Keratinocyte (primary cell): Measurements from ENCODE around the gene MAPK8. TPM values are rescaled to one million over a fixed set of nuclear protein-coding genes. Genes with fewer than 3 reads are reported as not detected.

Experiments
- DNase-seq: peaks from one replicate; pipeline ENCODE4 v3.0.0-alpha.2; 2011; ENCODE audit warnings: low read depth, missing footprints, low spot score
- FAIRE-seq: peaks from 2 replicates; lab custom pipeline; 2011; peaks lifted over from hg19 to GRCh38; lab: Jason Lieb, UNC
- H2AFZ ChIP-seq: 2 replicates; pipeline ENCODE4 v1.6.0; 2012; ENCODE audit warnings: low read length, control low read depth, inconsistent platforms; ENCODE audit not compliant: control insufficient read depth
- H3K27ac ChIP-seq: 2 replicates; pipeline ENCODE4 v1.5.1; 2011; ENCODE audit warnings: low read length; ENCODE audit not compliant: control insufficient read depth, insufficient read depth
- H3K27me3 ChIP-seq: 3 replicates; pipeline ENCODE4 v1.6.0; 2011; ENCODE audit warnings: low read length; ENCODE audit not compliant: control insufficient read depth, insufficient read depth; ENCODE audit errors: extremely low read depth
- H3K36me3 ChIP-seq, 2 experiments: 2 replicates in 1 of 2; 3 replicates in 1 of 2; pipeline ENCODE4 v1.5.1; 2011; ENCODE audit warnings: low read length in 2 of 2, mild to moderate bottlenecking in 1 of 2; ENCODE audit not compliant: control insufficient read depth in 2 of 2, insufficient read depth in 2 of 2; ENCODE audit errors: extremely low read depth in 1 of 2
- H3K4me1 ChIP-seq: 3 replicates; pipeline ENCODE4 v1.5.1; 2011; ENCODE audit warnings: low read length; ENCODE audit not compliant: control insufficient read depth, insufficient read depth; ENCODE audit errors: extremely low read depth
- H3K4me2 ChIP-seq: 3 replicates; pipeline ENCODE4 v1.6.0; 2011; ENCODE audit warnings: low read depth, low read length; ENCODE audit not compliant: control insufficient read depth, insufficient read depth; ENCODE audit errors: extremely low read depth
- H3K4me3 ChIP-seq, 3 experiments: fragments of 200-600 bp in 1 of 3; sonication (generic) in 1 of 3; 2 replicates in 2 of 3; 3 replicates in 1 of 3; pipeline ENCODE4 v1.5.1; 2011 to 2016; ENCODE audit warnings: low read length in 3 of 3, mild to moderate bottlenecking in 3 of 3, control low read depth in 2 of 3, inconsistent platforms in 1 of 3, low read depth in 1 of 3, mixed read lengths in 1 of 3, mixed run types in 1 of 3, moderate library complexity in 1 of 3; ENCODE audit not compliant: control insufficient read depth in 2 of 3, insufficient read depth in 2 of 3; ENCODE audit errors: extremely low read depth in 1 of 3
- H3K79me2 ChIP-seq: 2 replicates; pipeline ENCODE4 v1.6.0; 2012; ENCODE audit warnings: low read length; ENCODE audit not compliant: control insufficient read depth, insufficient read depth
- H3K9ac ChIP-seq: 3 replicates; pipeline ENCODE4 v1.6.0; 2011; ENCODE audit warnings: low read length; ENCODE audit not compliant: control insufficient read depth, insufficient read depth; ENCODE audit errors: extremely low read depth
- H3K9me1 ChIP-seq: 3 replicates; pipeline ENCODE4 v1.6.0; 2011; ENCODE audit warnings: low read length; ENCODE audit not compliant: control insufficient read depth, insufficient read depth; ENCODE audit errors: extremely low read depth
- H3K9me3 ChIP-seq: 2 replicates; pipeline ENCODE4 v1.5.1; 2012; ENCODE audit warnings: low read depth, low read length; ENCODE audit not compliant: control insufficient read depth
- H4K20me1 ChIP-seq: 3 replicates; pipeline ENCODE4 v1.6.0; 2011; ENCODE audit warnings: low read length; ENCODE audit not compliant: control insufficient read depth, insufficient read depth; ENCODE audit errors: extremely low read depth
- CTCF ChIP-seq, 3 experiments: IDR thresholded peaks in 1 of 3; conservative IDR thresholded peaks in 1 of 3; optimal IDR thresholded peaks in 1 of 3; 2 replicates in 2 of 3; 3 replicates in 1 of 3; pipeline versions ENCODE3 to v1.5.1; 2011; ENCODE audit warnings: low read length in 3 of 3, mild to moderate bottlenecking in 3 of 3, moderate library complexity in 2 of 3, control low read depth in 1 of 3, inconsistent platforms in 1 of 3; ENCODE audit not compliant: insufficient read depth in 2 of 3; ENCODE audit errors: extremely low read depth in 1 of 3
- EZH2 ChIP-seq: IDR thresholded peaks from one replicate; pipeline ENCODE4 v1.6.1; 2012; ENCODE audit warnings: inconsistent platforms, mild to moderate bottlenecking, low read length, moderate library complexity
- dilution Hi-C: fragments of 300-500 bp; cut with MboI; formaldehyde crosslinking; loops from one replicate; pipeline ENCODE4 v1.7.0; 2020; ENCODE audit warnings: low sequenced_read_pairs; ENCODE audit not compliant: extremely low pct_ligation_motif_present
- polyA plus RNA-seq, 5 experiments: library from polyadenylated mRNA; depleted of rRNA in 3 of 5; stranded (reverse) in 3 of 5; stranded (forward) in 1 of 5; unstranded in 1 of 5; fragments of >200 nt; gene quantifications; 1 replicate in 1 of 5; 2 replicates in 3 of 5; 3 replicates in 1 of 5; pipeline versions ENCODE4 v1.2.1 to v1.2.3, GENCODE V29; 2011 to 2012; ENCODE audit warnings: missing spikeins in 2 of 5, low read depth in 1 of 5, low replicate concordance in 1 of 5

MAPK8 gene
- polyA plus RNA-seq, 1 donor (not counting 4 experiments of a cell fraction or from before 2014, with no cell fraction given) = 39.8 TPM

GRCh38 chr10:48478980-48479811, 172.7 kb downstream of the MAPK8 start:
- Histone ChIP-seq H3K27me3 (peaks cover 10% of the 10 kb centered on the region), H3K4me2 (no peak overlapping the region), H3K79me2 (no peaks in the 10 kb centered on the region), H3K9me1 (no peaks in the 10 kb centered on the region), H4K20me1 (no peaks in the 10 kb centered on the region), H3K9ac (no peak overlapping the region), H2AFZ (no peak overlapping the region), H3K9me3 (no peaks in the 10 kb centered on the region), H3K27ac (no peak overlapping the region), H3K36me3 (no peaks in the 10 kb centered on the region), H3K4me1 (peaks cover 6% of the 10 kb centered on the region), H3K4me3 (no peak overlapping the region)
- no peak for DNase-seq
- FAIRE-seq = no peak
- no peak for TF ChIP-seq CTCF (optimal IDR thresholded peaks at IDR 0.05 in 1 of 3, IDR thresholded peaks at IDR 0.05 in 1 of 3, conservative IDR thresholded peaks at IDR 0.05 in 1 of 3; ENCODE audit: extremely low read depth in 1 of 3, insufficient read depth in 2 of 3, low read length in 3 of 3)
- no peak for TF ChIP-seq EZH2
- dilution Hi-C loops = no loop called here

- dilution Hi-C loops = no loop called here
- no peak overlapping the region for H2AFZ ChIP-seq
- no peak for TF ChIP-seq CTCF (optimal IDR thresholded peaks at IDR 0.05 in 1 of 3, IDR thresholded peaks at IDR 0.05 in 1 of 3, conservative IDR thresholded peaks at IDR 0.05 in 1 of 3; ENCODE audit: extremely low read depth in 1 of 3, insufficient read depth in 2 of 3, low read length in 3 of 3)
- TF ChIP-seq EZH2 = no peak
- no peaks in the 10 kb centered on the region for H3K9me3 ChIP-seq
- no peak for DNase-seq
- no peaks in the 10 kb centered on the region for H3K9me1 ChIP-seq
- no peaks in the 10 kb centered on the region for H4K20me1 ChIP-seq
- H3K27ac ChIP-seq = no peak overlapping the region
- H3K4me2 ChIP-seq = no peak overlapping the region
- H3K4me1 ChIP-seq = peaks cover 6% of the 10 kb centered on the region
- no peak for FAIRE-seq
- H3K9ac ChIP-seq = no peak overlapping the region
- no peak overlapping the region for H3K4me3 ChIP-seq
- peaks cover 10% of the 10 kb centered on the region for H3K27me3 ChIP-seq
- no peaks in the 10 kb centered on the region for H3K79me2 ChIP-seq
- H3K36me3 ChIP-seq = no peaks in the 10 kb centered on the region
Measured at GRCh38 chr10:48480397-48481374, 174.2 kb downstream of the MAPK8 start.
